ENCODE data around the gene WSCD2. TPM values are rescaled to one million over a fixed set of nuclear protein-coding genes. Genes with fewer than 3 reads are reported as not detected.

Gene WSCD2
- total and polyA plus RNA-seq, 2 donors (not counting 3 experiments of a cell fraction or from before 2014, with no cell fraction given), result not detected

GRCh38 chr12:108110844-108111243, 18.2 kb upstream of the WSCD2 start:
- Histone ChIP-seq H3K9me1 (replicated peaks; ENCODE audit: control insufficient read depth, extremely low read depth, insufficient read depth, low read length) (no peaks in the 10 kb centered on the region), H3K79me2 (ENCODE audit: control insufficient read depth, insufficient read depth, low read length) (no peaks in the 10 kb centered on the region), H4K20me1 (replicated peaks; ENCODE audit: control insufficient read depth, extremely low read depth, insufficient read depth, low read length) (no peaks in the 10 kb centered on the region), H3K36me3 (ENCODE audit: control insufficient read depth in 2 of 2, extremely low read depth in 1 of 2, insufficient read depth in 2 of 2, low read length in 2 of 2) (no peaks in the 10 kb centered on the region), H3K4me1 (ENCODE audit: control insufficient read depth, extremely low read depth, insufficient read depth, low read length) (no peaks in the 10 kb centered on the region), H2AFZ (ENCODE audit: low read depth, low read length) (no peak overlapping the region), H3K27ac (ENCODE audit: insufficient read depth, low read depth, low read length) (no peak overlapping the region), H3K4me2 (ENCODE audit: insufficient read depth, low read length) (no peak overlapping the region), H3K9me3 (replicated peaks; ENCODE audit: control insufficient read depth, insufficient read depth, low read length) (no peaks in the 10 kb centered on the region), H3K4me3 (replicated peaks in 1 of 3; ENCODE audit: insufficient read depth in 1 of 3, low read depth in 1 of 3, low read length in 3 of 3) (no peak overlapping the region), H3K9ac (replicated peaks; ENCODE audit: extremely low read depth, insufficient read depth, low read length) (no peak overlapping the region), H3K27me3 (ENCODE audit: control insufficient read depth in 2 of 2, insufficient read depth in 2 of 2, low read length in 2 of 2) (no peaks in the 10 kb centered on the region)
- dilution Hi-C loops (cut with MboI; ENCODE audit: extremely low pct_ligation_motif_present, low sequenced_read_pairs), result no loop called here
- no peak for DNase-seq (ENCODE audit: low read depth, low spot score)
- TF ChIP-seq FOS (IDR thresholded peaks at IDR 0.05; ENCODE audit: borderline replicate concordance, insufficient read depth, low read length) (no peak), CTCF (IDR thresholded peaks at IDR 0.05; ENCODE audit: extremely low read depth in 1 of 2, insufficient read depth in 1 of 2, low read depth in 1 of 2, low read length in 2 of 2) (no peak), EZH2 (IDR thresholded peaks at IDR 0.05; ENCODE audit: borderline replicate concordance, low read depth, low read length, severe bottlenecking) (no peak), JUN (IDR thresholded peaks at IDR 0.05; ENCODE audit: borderline replicate concordance, insufficient read depth, insufficient read length, low read depth) (no peak), GATA2 (IDR thresholded peaks at IDR 0.05; ENCODE audit: insufficient read depth, insufficient read length, low read depth, low read length) (no peak), POLR2AphosphoS5 (IDR thresholded peaks at IDR 0.05; ENCODE audit: insufficient read depth, low read depth, low read length) (no peak), POLR2A (IDR thresholded peaks at IDR 0.05; ENCODE audit: low read depth, low read length) (no peak), MYC (IDR thresholded peaks at IDR 0.05; ENCODE audit: low read depth, low read length) (no peak), MAX (IDR thresholded peaks at IDR 0.05; ENCODE audit: insufficient read depth, insufficient read length) (no peak)
- no TSS peak for BruUV-seq (replicated peaks)
- FAIRE-seq, result no peak
- ChIA-PET CTCF (no interaction called here), POLR2A (no interaction called here)
- intact Hi-C loops (cut with micrococcal nuclease), result no loop called here
